K562 (cell line): ENCODE measurements around the gene NOL4L. TPM values are rescaled to one million over a fixed set of nuclear protein-coding genes. Genes with fewer than 3 reads are reported as not detected.

Source experiments
- ATAC-seq: fragments of 200-7000 bp; cut with Tn5 transposase; 3 replicates; pipeline ENCODE4 v1.9.1; 2020; ENCODE audit warnings: moderate library complexity
- BruUV-seq: library from RNA; stranded (reverse); fragments of 400-500 nt; replicated peaks from 2 replicates; lab custom pipeline; 2021; lab: Mats Ljungman, UMichigan
- CTCF ChIA-PET: fragments of 300-600 bp; formaldehyde crosslinking; extraction: SDS; loops from one replicate; lab custom pipeline; 2021; ENCODE audit warnings: low intra/inter-chr PET ratio; lab: Yijun Ruan, JAX
- POLR2A ChIA-PET: fragments of 300-600, 350-650 bp; sonication (Branson Sonifier 250); formaldehyde crosslinking; extraction: SDS; loops from one replicate; lab custom pipeline; 2021; ENCODE audit warnings: antibody characterized with exemption, inconsistent platforms; lab: Yijun Ruan, JAX
- DNase-seq, 4 experiments: peaks; one replicate each; pipeline versions ENCODE4 v3.0.0 to v3.0.0-alpha.2; 2011 to 2018; ENCODE audit warnings: low spot score in 3 of 4, mixed read lengths in 3 of 4; ENCODE audit errors: extremely low read depth in 1 of 4
- FAIRE-seq: peaks from 2 replicates; lab custom pipeline; 2011; peaks lifted over from hg19 to GRCh38; lab: Jason Lieb, UNC
- H2AFZ ChIP-seq: 2 replicates; pipeline ENCODE4 v1.6.0; 2011; ENCODE audit warnings: low read depth, low read length, control low read depth, inconsistent platforms
- H3K27ac ChIP-seq: fragments of 200-600 bp; 3 replicates; pipeline ENCODE4 v1.8.0; 2011; ENCODE audit warnings: low read depth, mild to moderate bottlenecking, control low read depth, inconsistent platforms, low read length, moderate library complexity, mixed read lengths; ENCODE audit errors: extremely low read depth
- H3K27me3 ChIP-seq, 2 experiments: fragments of 300-600 bp in 1 of 2; 2 replicates in 1 of 2; 3 replicates in 1 of 2; pipeline versions ENCODE4 v1.6.0 to v1.8.0; 2011; ENCODE audit warnings: inconsistent platforms in 2 of 2, low read length in 2 of 2, mild to moderate bottlenecking in 1 of 2, mixed read lengths in 1 of 2, moderate library complexity in 1 of 2; ENCODE audit not compliant: control insufficient read depth in 2 of 2, insufficient read depth in 2 of 2
- H3K36me3 ChIP-seq: fragments of 300-600 bp; 3 replicates; pipeline ENCODE4 v1.8.0; 2011; ENCODE audit warnings: mild to moderate bottlenecking, low read length, inconsistent platforms; ENCODE audit not compliant: control insufficient read depth, insufficient read depth
- H3K4me1 ChIP-seq, 2 experiments: fragments of 200-600 bp in 1 of 2; replicated peaks in 1 of 2; 2 replicates in 1 of 2; 3 replicates in 1 of 2; pipeline versions ENCODE4 v1.5.1 to v1.8.0; 2011; ENCODE audit warnings: inconsistent platforms in 2 of 2, low read length in 2 of 2, mild to moderate bottlenecking in 1 of 2, mixed read lengths in 1 of 2, moderate library complexity in 1 of 2; ENCODE audit not compliant: control insufficient read depth in 2 of 2, insufficient read depth in 2 of 2
- H3K4me2 ChIP-seq: 2 replicates; pipeline ENCODE4 v1.6.1; 2011; ENCODE audit warnings: low read length, control low read depth, inconsistent platforms, mixed read lengths; ENCODE audit not compliant: insufficient read depth
- H3K4me3 ChIP-seq: fragments of 200-600 bp; sonication (generic), shearing (Covaris generic); 2 replicates; pipeline ENCODE4 v1.5.1; 2016; ENCODE audit warnings: control low read depth, inconsistent platforms
- H3K79me2 ChIP-seq: fragments of 200-600 bp; 3 replicates; pipeline ENCODE4 v1.8.0; 2011; ENCODE audit warnings: low read length, inconsistent platforms; ENCODE audit not compliant: control insufficient read depth, insufficient read depth
- H3K9ac ChIP-seq, 2 experiments: 2 replicates each; pipeline versions ENCODE4 v1.6.0 to v1.6.1; 2011; ENCODE audit warnings: low read depth in 2 of 2, low read length in 2 of 2, control low read depth in 1 of 2, inconsistent platforms in 1 of 2, mild to moderate bottlenecking in 1 of 2, mixed read lengths in 1 of 2; ENCODE audit not compliant: insufficient read depth in 1 of 2
- H3K9me1 ChIP-seq: one replicate; pipeline ENCODE4 v1.6.0; 2011; ENCODE audit warnings: inconsistent platforms, mild to moderate bottlenecking, low read length, moderate library complexity; ENCODE audit not compliant: control insufficient read depth, insufficient read depth
- H3K9me3 ChIP-seq: replicated peaks from 2 replicates; pipeline ENCODE4 v1.5.1; 2011; ENCODE audit warnings: low read depth, low read length, inconsistent platforms; ENCODE audit not compliant: control insufficient read depth, insufficient read depth
- H4K20me1 ChIP-seq: replicated peaks from 2 replicates; pipeline ENCODE4 v1.6.1; 2011; ENCODE audit warnings: low read length, inconsistent platforms, mixed read lengths; ENCODE audit not compliant: control insufficient read depth, insufficient read depth
- ETV6 ChIP-seq, 3 experiments: fragments of 150-350 bp in 1 of 3; sonication (generic) in 1 of 3; formaldehyde crosslinking in 1 of 3; IDR thresholded peaks; 2 replicates each; pipeline versions ENCODE4 v1.6.1 to v1.8.0; 2014 to 2022; ENCODE audit warnings: borderline replicate concordance in 2 of 3, low read depth in 2 of 3, antibody characterized with exemption in 1 of 3, low read length in 1 of 3, mild to moderate bottlenecking in 1 of 3, missing genetic modification reagents in 1 of 3
- FOSL1 ChIP-seq: fragments of 200-800 bp; sonication (Bioruptor generic); conservative IDR thresholded peaks from 2 replicates; pipeline ENCODE4 v1.6.1; 2016; ENCODE audit warnings: missing genetic modification characterization, missing compliant biosample characterization
- KDM4B ChIP-seq, 2 experiments: fragments of 450-650 bp in 1 of 2; sonication (generic) in 1 of 2; IDR thresholded peaks; 2 replicates each; pipeline ENCODE4 v1.6.1; 2016 to 2017; ENCODE audit warnings: borderline replicate concordance in 2 of 2, antibody characterized with exemption in 1 of 2, low read depth in 1 of 2, mild to moderate bottlenecking in 1 of 2
- KLF10 ChIP-seq: fragments of 250-450 bp; sonication (Bioruptor Pico); IDR thresholded peaks from 2 replicates; pipeline ENCODE4 v1.6.1; 2021; ENCODE audit warnings: matching md5 sums
- KLF16 ChIP-seq: IDR thresholded peaks from 2 replicates; pipeline ENCODE4 v1.6.1; 2016; ENCODE audit warnings: antibody characterized with exemption
- MTA1 ChIP-seq: fragments of 450-650 bp; IDR thresholded peaks from 2 replicates; pipeline ENCODE4 v1.6.1; 2017; ENCODE audit warnings: borderline replicate concordance
- POLR2B ChIP-seq: fragments of 450-650 bp; IDR thresholded peaks from 2 replicates; pipeline ENCODE4 v1.6.1; 2018; ENCODE audit warnings: low read depth; ENCODE audit not compliant: partially characterized antibody
- RFX1 ChIP-seq: fragments of 450-650 bp; IDR thresholded peaks from 2 replicates; pipeline ENCODE4 v1.6.1; 2016; ENCODE audit warnings: mild to moderate bottlenecking, moderate library complexity
- SMARCE1 ChIP-seq: fragments of 450-650 bp; IDR thresholded peaks from 2 replicates; pipeline ENCODE4 v1.7.1; 2016; ENCODE audit warnings: mild to moderate bottlenecking
- TBP ChIP-seq: optimal IDR thresholded peaks from 2 replicates; pipeline ENCODE3; 2011; ENCODE audit warnings: low read depth, low read length, improper control_type of control experiment
- YY1 ChIP-seq, 3 experiments: IDR thresholded peaks; 2 replicates each; pipeline ENCODE4 v1.6.1; 2011; ENCODE audit warnings: low read length in 2 of 3, mild to moderate bottlenecking in 2 of 3, moderate library complexity in 2 of 3, borderline replicate concordance in 1 of 3, control low read depth in 1 of 3, low read depth in 1 of 3; ENCODE audit not compliant: insufficient read depth in 3 of 3, insufficient replicate concordance in 2 of 3, control insufficient read depth in 1 of 3, insufficient read length in 1 of 3; ENCODE audit errors: extremely low read depth in 1 of 3
- ZKSCAN8 ChIP-seq: fragments of 200-800 bp; sonication (Bioruptor generic); IDR thresholded peaks from 2 replicates; pipeline ENCODE4 v1.6.1; 2016; ENCODE audit warnings: missing genetic modification characterization, missing compliant biosample characterization
- ZNF12 ChIP-seq: sonication (generic); formaldehyde crosslinking; IDR thresholded peaks from 2 replicates; pipeline ENCODE4 v1.4.0; 2020; ENCODE audit warnings: mild to moderate bottlenecking, missing genetic modification reagents
- ZNF79 ChIP-seq: fragments of 250-450 bp; sonication (Bioruptor Pico); IDR thresholded peaks from 2 replicates; pipeline ENCODE4 v1.4.0; 2020; ENCODE audit warnings: low read depth, mild to moderate bottlenecking, moderate library complexity
- WGBS: fragments of 100-300 bp; shearing (Covaris generic); methylation state at CpG from one replicate; pipeline ENCODE4 v1.1.6; 2016; ENCODE audit warnings: low coverage, mixed read lengths; ENCODE audit not compliant: insufficient coverage; ENCODE audit errors: missing lambda C conversion rate; 5-methylcytosine and 5-hydroxymethylcytosine counted together
- in situ Hi-C: fragments of 300-500 bp; cut with MboI; formaldehyde crosslinking; loops from 4 replicates; pipeline ENCODE4 v1.15.0; 2018; ENCODE audit warnings: inconsistent platforms, mixed read lengths
- intact Hi-C: fragments of 100-400 bp; cut with micrococcal nuclease; formaldehyde crosslinking; loops from 2 replicates; pipeline ENCODE4 v1.14.2; 2022
- polyA plus RNA-seq, 8 experiments: library from polyadenylated mRNA; depleted of rRNA in 4 of 8; stranded (reverse) in 5 of 8; unstranded in 3 of 8; fragments of >200 nt; fragmentation: Nextera tagmentation in 2 of 8; fragmentation: Illumina TruSeq in 1 of 8; extraction: Ambion mirVana in 2 of 8; extraction: Trizol in 1 of 8; gene quantifications; 2 replicates each; pipeline versions ENCODE4 v1.2.1 to v1.2.3, GENCODE V29; 2011 to 2014; ENCODE audit warnings: inconsistent platforms in 1 of 8, missing spikeins in 1 of 8
- total RNA-seq, 7 experiments: library from RNA; depleted of rRNA in 6 of 7; stranded (reverse); fragments of >200 nt in 6 of 7; fragmentation: Illumina TruSeq in 2 of 7; extraction: Trizol in 2 of 7; gene quantifications; 2 replicates each; pipeline versions ENCODE4 v1.2.1 to v1.2.3, GENCODE V29; 2011 to 2021; ENCODE audit warnings: low replicate concordance in 1 of 7
- TF ChIP-seq, protein P1 (sequence below): fragments of 450-650 bp; IDR thresholded peaks from 2 replicates; pipeline ENCODE4 v1.6.1; 2017; ENCODE audit warnings: antibody characterized with exemption

The NOL4L gene
- total and polyA plus RNA-seq, 9 of the 15 experiments (the other 6 are each of a cell fraction or from before 2014, with no cell fraction given) = 5.1 to 36.2 (median 13.6) TPM

DNA sequence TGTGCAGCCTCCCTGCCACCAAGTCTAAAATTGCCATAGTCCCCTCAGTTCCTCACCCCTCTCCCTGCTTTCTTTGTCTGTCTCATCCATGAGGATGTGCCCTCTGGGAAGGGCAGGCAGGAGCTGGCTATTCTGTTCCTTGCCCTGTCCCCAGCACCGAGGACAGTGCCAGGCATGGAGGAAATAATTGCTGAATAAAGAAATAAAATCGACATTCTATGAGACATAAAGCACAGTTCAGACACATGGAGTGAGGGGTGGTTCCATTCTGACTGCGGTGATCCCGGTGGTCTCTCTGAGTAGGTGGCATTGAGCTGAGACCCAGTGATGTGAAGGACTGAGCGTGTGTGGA lies 23.5 kb upstream of the NOL4L start:
- CTCF ChIA-PET = no interaction called here
- no peak overlapping the region for H3K4me3 ChIP-seq
- H3K4me1 ChIP-seq = peaks cover 21 to 62% of the 10 kb centered on the region in 2 experiments; a peak in 4 of 5 replicates
- WGBS = 76% methylated on average over 5 of the region's 5 CpGs
- no peak overlapping the region for H3K27ac ChIP-seq
- no peaks in the 10 kb centered on the region for H3K9me3 ChIP-seq
- intact Hi-C loops = no loop called here
- peaks cover 16% of the 10 kb centered on the region; the same call in 1 of the 2 replicates for H4K20me1 ChIP-seq
- no peak overlapping the region for H2AFZ ChIP-seq
- no peaks in the 10 kb centered on the region for H3K27me3 ChIP-seq
- TF ChIP-seq SMARCE1 (no peak), ZNF79 (CRISPR knock-in tag) (no peak), FOSL1 (no peak), ZNF12 (CRISPR knock-in tag) (no peak), MTA1 (no peak), KLF10 (CRISPR knock-in tag) (no peak), KDM4B (IDR thresholded peaks at IDR 0.05; ENCODE audit: borderline replicate concordance in 2 of 2, low read depth in 1 of 2) (no peak), YY1 (IDR thresholded peaks at IDR 0.05; ENCODE audit: borderline replicate concordance in 1 of 3, control insufficient read depth in 1 of 3, extremely low read depth in 1 of 3, insufficient read depth in 3 of 3, insufficient read length in 1 of 3, insufficient replicate concordance in 2 of 3, low read depth in 1 of 3, low read length in 2 of 3) (no peak), RFX1 (no peak), ETV6 (IDR thresholded peaks at IDR 0.05; ENCODE audit: borderline replicate concordance in 1 of 2, low read depth in 2 of 2, low read length in 1 of 2) (no peak), ETV6 (CRISPR knock-in tag; IDR thresholded peaks at IDR 0.05; ENCODE audit: borderline replicate concordance) (no peak), ZKSCAN8 (no peak), KLF16 (no peak), POLR2B (no peak), TBP (no peak)
- TF ChIP-seq, protein P1, sequence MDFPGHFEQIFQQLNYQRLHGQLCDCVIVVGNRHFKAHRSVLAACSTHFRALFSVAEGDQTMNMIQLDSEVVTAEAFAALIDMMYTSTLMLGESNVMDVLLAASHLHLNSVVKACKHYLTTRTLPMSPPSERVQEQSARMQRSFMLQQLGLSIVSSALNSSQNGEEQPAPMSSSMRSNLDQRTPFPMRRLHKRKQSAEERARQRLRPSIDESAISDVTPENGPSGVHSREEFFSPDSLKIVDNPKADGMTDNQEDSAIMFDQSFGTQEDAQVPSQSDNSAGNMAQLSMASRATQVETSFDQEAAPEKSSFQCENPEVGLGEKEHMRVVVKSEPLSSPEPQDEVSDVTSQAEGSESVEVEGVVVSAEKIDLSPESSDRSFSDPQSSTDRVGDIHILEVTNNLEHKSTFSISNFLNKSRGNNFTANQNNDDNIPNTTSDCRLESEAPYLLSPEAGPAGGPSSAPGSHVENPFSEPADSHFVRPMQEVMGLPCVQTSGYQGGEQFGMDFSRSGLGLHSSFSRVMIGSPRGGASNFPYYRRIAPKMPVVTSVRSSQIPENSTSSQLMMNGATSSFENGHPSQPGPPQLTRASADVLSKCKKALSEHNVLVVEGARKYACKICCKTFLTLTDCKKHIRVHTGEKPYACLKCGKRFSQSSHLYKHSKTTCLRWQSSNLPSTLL = no peak
- peaks cover 8% of the 10 kb centered on the region for H3K9me1 ChIP-seq
- H3K9ac ChIP-seq = peak overlapping the region in 1 of 2 experiments; percentile 73; a peak in 1 of 4 replicates
- DNase-seq (no peak), FAIRE-seq (no peak), ATAC-seq (no peak)
- peaks cover 12% of the 10 kb centered on the region for H3K79me2 ChIP-seq
- H3K4me2 ChIP-seq = no peak overlapping the region
- peaks cover 14% of the 10 kb centered on the region; the same call in 2 of the 3 replicates for H3K36me3 ChIP-seq
- no TSS peak for BruUV-seq
- in situ Hi-C loops = no loop called here
- POLR2A ChIA-PET = interaction anchor here (0.7 to 1.0 kb wide), 2 partner anchors 9 to 36 kb away, joined by 3 to 4 read pairs; no protein-coding TSS in a partner anchor
